Gastrocnemius medialis (tissue), 4 donors: Measurements from ENCODE around the gene SLC39A5. TPM values are rescaled to one million over a fixed set of nuclear protein-coding genes. Genes with fewer than 3 reads are reported as not detected.

Source experiments
- ATAC-seq, 2 donors: fragments of 150-250 bp; one replicate each; pipeline ENCODE4 v1.9.1; 2016
- DNase-seq, 2 donors: peaks; one replicate each; pipeline ENCODE4 v3.0.0-alpha.2; 2019
- H3K27ac ChIP-seq, 4 donors: fragments of 200-600 bp; sonication (generic); 1 replicate in 1 of 4; 2 replicates in 3 of 4; pipeline ENCODE4 v1.5.1; 2016 to 2018; ENCODE audit warnings: mild to moderate bottlenecking in 2 of 4, moderate library complexity in 1 of 4
- H3K27me3 ChIP-seq, 3 donors: fragments of 200-600 bp; sonication (generic) in 2 of 3; 1 replicate in 1 of 3; 2 replicates in 2 of 3; pipeline versions ENCODE4 v1.5.1 to v1.6.0; 2016 to 2019; ENCODE audit warnings: mild to moderate bottlenecking in 1 of 3, moderate library complexity in 1 of 3
- H3K36me3 ChIP-seq, 2 donors: fragments of 200-600 bp; sonication (generic) in 1 of 2; one replicate each; pipeline ENCODE4 v1.5.1; 2017 to 2018
- H3K4me1 ChIP-seq, 2 donors: fragments of 200-600 bp; sonication (generic) in 1 of 2; one replicate each; pipeline ENCODE4 v1.5.1; 2016 to 2017; ENCODE audit warnings: mild to moderate bottlenecking in 2 of 2
- H3K4me3 ChIP-seq, 4 donors: fragments of 200-600 bp; sonication (generic) in 3 of 4; 1 replicate in 1 of 4; 2 replicates in 3 of 4; pipeline ENCODE4 v1.5.1; 2016 to 2019; ENCODE audit warnings: mild to moderate bottlenecking in 2 of 4
- H3K9me3 ChIP-seq, 3 donors: fragments of 200-600 bp; sonication (generic) in 2 of 3; 1 replicate in 1 of 3; 2 replicates in 2 of 3; pipeline ENCODE4 v1.5.1; 2016 to 2019
- CTCF ChIP-seq, 5 experiments: fragments of 450-650 bp in 3 of 5; fragments of 200-600 bp in 2 of 5; sonication (generic) in 2 of 5; IDR thresholded peaks in 4 of 5; conservative IDR thresholded peaks in 1 of 5; 1 replicate in 4 of 5; 2 replicates in 1 of 5; pipeline ENCODE4 v1.5.1; 2016 to 2019; ENCODE audit warnings: antibody characterized with exemption in 5 of 5, mild to moderate bottlenecking in 3 of 5, moderate library complexity in 3 of 5
- POLR2A ChIP-seq, 2 donors: fragments of 450-650 bp; IDR thresholded peaks; one replicate each; pipeline ENCODE4 v1.6.1; 2017; ENCODE audit warnings: antibody characterized with exemption in 2 of 2, mild to moderate bottlenecking in 2 of 2, moderate library complexity in 2 of 2
- in situ Hi-C, 4 donors: fragments of 200-750 bp; cut with MboI; loops; one replicate each; pipeline versions ENCODE4 v1.15.0 to v1.8.0; 2017; ENCODE audit warnings: low sequenced_read_pairs in 4 of 4
- intact Hi-C: fragments of 100-400 bp; cut with DNase I; formaldehyde crosslinking; loops from one replicate; pipeline ENCODE4 v1.15.1; 2023; ENCODE audit warnings: low total_unique reads
- total RNA-seq, 4 donors: library from RNA; depleted of rRNA; stranded (reverse); fragments of >200 nt; gene quantifications; one replicate each; pipeline versions ENCODE4 v1.1.0 to v1.2.3, GENCODE V29; 2016

Gene SLC39A5
- total RNA-seq, 4 donors from 2014 or later: 0.83 TPM; not detected in 3

- H3K27ac ChIP-seq: peak overlapping the region; percentile 89 to 97 (median 91)
Measured at GRCh38 chr12:56256326-56256960, 26.6 kb downstream of the SLC39A5 start.

DNA sequence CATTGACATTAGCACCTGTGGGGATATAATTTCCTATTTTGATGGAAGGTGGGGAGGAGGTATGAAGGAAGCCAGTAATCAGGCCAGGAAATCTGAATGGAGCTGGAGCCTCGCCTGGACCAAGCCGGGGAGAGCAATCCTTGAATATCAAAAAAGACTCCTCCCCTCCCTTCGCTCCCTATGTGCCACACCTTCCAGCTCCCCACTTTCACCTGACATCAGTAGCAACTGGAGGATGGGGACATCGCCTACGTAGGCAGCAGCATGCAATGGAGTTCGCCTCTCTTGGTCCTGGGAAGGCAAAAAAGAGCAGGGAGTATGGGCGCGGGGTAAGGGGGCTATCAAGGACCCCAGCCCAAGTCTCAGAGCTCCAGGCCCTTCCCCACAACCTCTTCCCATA lies 27.2 kb downstream of the SLC39A5 start:
- ATAC-seq: peak in 1 of 2 donors; percentile 4
- H3K4me1 ChIP-seq: peaks cover 33 to 48% of the 10 kb centered on the region in 2 donors
- peak overlapping the region; percentile 89 to 97 (median 91) for H3K27ac ChIP-seq
- intact Hi-C loops: loop anchor here (2.0 kb wide), 1 partner anchor 32 kb away; the partner anchor contains the start of gene NABP2
- no peak for TF ChIP-seq POLR2A (IDR thresholded peaks at IDR 0.05)
- no peak for TF ChIP-seq CTCF (IDR thresholded peaks at IDR 0.05 in 4 of 5, conservative IDR thresholded peaks at IDR 0.05 in 1 of 5)
- DNase-seq: peak in 1 of 2 donors; percentile 51
- peak overlapping the region; percentile 71 to 98 (median 79) for H3K4me3 ChIP-seq
- no peaks in the 10 kb centered on the region for H3K27me3 ChIP-seq
- no peaks in the 10 kb centered on the region for H3K9me3 ChIP-seq
- H3K36me3 ChIP-seq: peaks cover 0 to 43% of the 10 kb centered on the region in 2 donors
- in situ Hi-C loops: no loop called here

More at GRCh38 chr12:56256326-56256960, 26.6 kb downstream of the SLC39A5 start:
- Histone ChIP-seq H3K4me1 (peaks cover 33 to 44% of the 10 kb centered on the region in 2 donors), H3K36me3 (peaks cover 0 to 50% of the 10 kb centered on the region in 2 donors), H3K27me3 (no peaks in the 10 kb centered on the region), H3K9me3 (no peaks in the 10 kb centered on the region), H3K4me3 (peak overlapping the region in 3 of 4 donors; percentile 77 to 98 (median 81))
- intact Hi-C loops: loop anchor here (1.0 to 2.0 kb wide), 2 partner anchors 32 to 65 kb away; partner anchors contain the start of gene NABP2
- ATAC-seq (peak; percentile 37 to 50), DNase-seq (peak in 1 of 2 donors; percentile 86)
- TF ChIP-seq POLR2A (IDR thresholded peaks at IDR 0.05) (no peak), CTCF (IDR thresholded peaks at IDR 0.05 in 4 of 5, conservative IDR thresholded peaks at IDR 0.05 in 1 of 5) (no peak)
- in situ Hi-C loops: no loop called here

GRCh38 chr12:56257491-56258067 lies 27.7 kb downstream of the SLC39A5 start:
- ATAC-seq: peak; percentile 18 to 35
- H3K4me1 ChIP-seq: peaks cover 33 to 48% of the 10 kb centered on the region in 2 donors
- in situ Hi-C loops: no loop called here
- H3K27ac ChIP-seq: peak overlapping the region; percentile 89 to 97 (median 91)
- H3K36me3 ChIP-seq: peaks cover 0 to 38% of the 10 kb centered on the region in 2 donors
- H3K9me3 ChIP-seq: no peaks in the 10 kb centered on the region
- H3K27me3 ChIP-seq: no peaks in the 10 kb centered on the region
- intact Hi-C loops: loop anchor here (2.0 kb wide), 2 partner anchors 33 to 139 kb away; partner anchors contain the start of genes NABP2 and ZC3H10
- peak overlapping the region; percentile 71 to 98 (median 79) for H3K4me3 ChIP-seq
- peak in 1 of 2 donors; percentile 61 for DNase-seq
- TF ChIP-seq POLR2A (IDR thresholded peaks at IDR 0.05): no peak
- no peak for TF ChIP-seq CTCF (IDR thresholded peaks at IDR 0.05 in 4 of 5, conservative IDR thresholded peaks at IDR 0.05 in 1 of 5)

DNA sequence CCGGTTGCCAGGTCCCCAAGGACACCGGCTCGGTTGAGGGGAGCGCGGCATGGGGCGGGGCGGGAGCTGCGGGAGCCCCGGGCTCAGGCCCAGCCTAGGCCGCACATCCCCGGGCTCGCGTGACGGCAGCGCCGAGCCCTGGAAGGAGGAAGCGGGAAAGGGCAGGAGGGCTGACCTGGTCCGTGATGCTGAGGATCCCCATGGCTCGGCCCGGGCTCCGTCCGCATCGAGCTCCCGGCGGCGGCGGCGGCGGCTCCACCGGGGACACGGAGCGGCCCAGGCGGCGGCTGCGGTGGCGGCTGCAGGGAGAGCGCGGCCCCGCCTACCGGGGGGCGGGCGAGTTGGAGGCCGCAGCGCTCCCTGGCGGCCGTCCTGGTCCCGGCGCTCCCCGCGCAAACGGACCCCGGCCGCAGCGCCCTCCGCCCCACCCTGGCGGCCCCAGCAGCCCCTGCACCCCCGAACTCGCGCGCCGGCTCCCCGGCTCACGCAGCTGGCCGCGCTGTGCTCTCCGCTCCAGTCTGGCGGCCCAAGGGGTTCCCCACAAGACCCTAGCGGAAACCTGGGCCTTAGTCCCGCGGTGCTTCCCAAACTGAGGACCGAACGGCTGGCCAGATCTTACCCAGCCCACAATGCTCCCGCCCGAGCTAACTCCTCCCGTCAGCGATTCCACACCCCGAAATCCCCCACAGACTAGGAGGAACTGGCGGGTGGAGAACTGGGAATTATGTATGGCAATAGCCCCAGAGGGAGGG lies 28.4 kb downstream of the SLC39A5 start, which contains the start of gene ANKRD52:
ANKRD52 (minus strand) TSS at position 317 of the 752 bp plus-strand sequence; CDS start at position 202, 115 bp downstream.
- intact Hi-C loops: loop anchor here (2.0 kb wide), 1 partner anchor 139 kb away; the partner anchor contains the start of gene ZC3H10

More for the DNA sequence above, 28.4 kb downstream of the SLC39A5 start, which contains the start of gene ANKRD52:
- Histone ChIP-seq H3K36me3 (peaks cover 0 to 32% of the 10 kb centered on the region in 2 donors), H3K27ac (peak within 1 kb of the TSS; percentile 89 to 97 (median 91)), H3K4me3 (peak within 1 kb of the TSS; percentile 71 to 98 (median 79)), H3K27me3 (no peaks in the 10 kb centered on the region), H3K4me1 (peaks cover 33 to 48% of the 10 kb centered on the region in 2 donors), H3K9me3 (no peaks in the 10 kb centered on the region)
- DNase-seq: peak; percentile 40 to 58
- ATAC-seq: peak; percentile 67 to 79
- TF ChIP-seq POLR2A (IDR thresholded peaks at IDR 0.05): peak; percentile 59 to 75
- TF ChIP-seq CTCF (IDR thresholded peaks at IDR 0.05 in 4 of 5, conservative IDR thresholded peaks at IDR 0.05 in 1 of 5): peak; percentile 49 to 97 (median 87)
- in situ Hi-C loops: no loop called here
